ENCODE data around the gene NUP54.

The NUP54 gene

DNA sequence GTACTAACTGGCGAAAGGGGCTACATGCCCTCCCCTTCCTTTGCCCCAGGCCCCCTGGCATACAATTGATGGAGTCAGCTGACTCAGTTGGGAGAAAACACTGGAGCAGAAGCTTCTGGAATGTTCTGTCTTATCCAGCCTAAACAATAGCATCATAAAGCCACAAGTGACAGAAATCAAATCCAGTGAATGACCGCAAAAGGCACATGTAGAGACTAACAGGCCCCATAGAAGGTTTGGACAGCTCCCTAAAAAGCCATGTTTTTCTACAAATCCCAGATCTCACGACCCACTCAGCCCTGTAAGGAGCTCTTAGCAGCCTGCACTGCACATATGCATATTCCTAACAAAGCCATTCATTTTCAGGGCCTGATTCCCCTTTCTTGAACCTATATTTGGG lies 40.4 kb upstream of the NUP54 start:
- ChIA-PET POLR2A (ENCODE audit: low non-redundant PET) (no interaction called here), CTCF (interaction anchor here (1.6 kb wide), 1 partner anchor 9 kb away, joined by 7 read pairs; no protein-coding TSS in a partner anchor)
- no peak overlapping the region for H3K27ac ChIP-seq
- no peak for DNase-seq (ENCODE audit: low spot score)
- TF ChIP-seq, protein P1, sequence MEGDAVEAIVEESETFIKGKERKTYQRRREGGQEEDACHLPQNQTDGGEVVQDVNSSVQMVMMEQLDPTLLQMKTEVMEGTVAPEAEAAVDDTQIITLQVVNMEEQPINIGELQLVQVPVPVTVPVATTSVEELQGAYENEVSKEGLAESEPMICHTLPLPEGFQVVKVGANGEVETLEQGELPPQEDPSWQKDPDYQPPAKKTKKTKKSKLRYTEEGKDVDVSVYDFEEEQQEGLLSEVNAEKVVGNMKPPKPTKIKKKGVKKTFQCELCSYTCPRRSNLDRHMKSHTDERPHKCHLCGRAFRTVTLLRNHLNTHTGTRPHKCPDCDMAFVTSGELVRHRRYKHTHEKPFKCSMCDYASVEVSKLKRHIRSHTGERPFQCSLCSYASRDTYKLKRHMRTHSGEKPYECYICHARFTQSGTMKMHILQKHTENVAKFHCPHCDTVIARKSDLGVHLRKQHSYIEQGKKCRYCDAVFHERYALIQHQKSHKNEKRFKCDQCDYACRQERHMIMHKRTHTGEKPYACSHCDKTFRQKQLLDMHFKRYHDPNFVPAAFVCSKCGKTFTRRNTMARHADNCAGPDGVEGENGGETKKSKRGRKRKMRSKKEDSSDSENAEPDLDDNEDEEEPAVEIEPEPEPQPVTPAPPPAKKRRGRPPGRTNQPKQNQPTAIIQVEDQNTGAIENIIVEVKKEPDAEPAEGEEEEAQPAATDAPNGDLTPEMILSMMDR (conservative IDR thresholded peaks at IDR 0.05; ENCODE audit: low read depth) = no peak

DNA sequence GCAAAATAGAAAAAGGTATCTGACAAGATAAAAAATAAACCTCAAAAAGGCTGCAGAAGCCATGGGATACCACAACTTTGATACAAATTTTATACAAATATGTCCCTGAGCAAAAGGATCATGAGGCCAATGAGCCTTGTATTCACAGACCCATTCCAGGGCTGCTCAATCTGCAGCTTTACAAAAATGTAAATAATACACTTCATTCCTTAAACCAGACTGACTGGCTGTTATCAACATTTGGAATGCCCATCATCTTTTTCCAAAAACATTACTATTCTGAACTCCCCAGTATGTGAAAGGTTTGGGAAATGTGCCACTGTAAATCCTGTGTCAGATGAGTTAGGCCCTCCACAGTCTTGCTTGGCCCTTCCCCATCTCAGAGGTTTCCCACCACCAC lies 40.0 kb upstream of the NUP54 start:
- ChIA-PET CTCF (interaction anchor here (1.6 kb wide), 1 partner anchor 9 kb away, joined by 7 read pairs; no protein-coding TSS in a partner anchor), POLR2A (ENCODE audit: low non-redundant PET) (no interaction called here)
- no peak for DNase-seq (ENCODE audit: low spot score)
- H3K27ac ChIP-seq = no peak overlapping the region
- TF ChIP-seq, protein P1 (conservative IDR thresholded peaks at IDR 0.05; ENCODE audit: low read depth) = no peak

- H3K27ac ChIP-seq = no peak overlapping the region
- POLR2A ChIA-PET (ENCODE audit: low non-redundant PET) = no interaction called here
- CTCF ChIA-PET = interaction anchor here (0.5 kb wide), 1 partner anchor 165 kb away, joined by 5 read pairs; no protein-coding TSS in a partner anchor
- no peak for DNase-seq (ENCODE audit: low spot score)
- TF ChIP-seq, protein P1 (conservative IDR thresholded peaks at IDR 0.05; ENCODE audit: low read depth) = no peak
Measured at GRCh38 chr4:76187152-76187551, 39.0 kb upstream of the NUP54 start.

DNA sequence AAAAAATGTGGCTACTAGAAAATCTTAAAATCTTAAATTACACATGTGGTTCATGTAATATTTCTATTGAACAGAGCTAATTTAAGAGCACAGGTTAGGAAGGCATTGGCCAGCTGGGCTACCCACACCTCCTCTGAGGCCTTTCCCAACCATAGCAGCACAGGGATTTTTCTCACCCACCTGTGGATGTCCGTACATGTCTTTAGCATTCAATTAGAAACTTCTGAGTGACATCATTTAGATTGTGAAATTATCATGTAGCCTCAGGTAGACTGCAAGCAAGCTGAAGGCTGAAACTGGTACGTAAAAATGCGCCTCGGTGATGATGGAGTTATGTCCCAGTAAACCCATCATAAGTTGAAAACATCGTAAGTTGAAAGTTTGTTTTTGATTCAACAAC lies 34.3 kb upstream of the NUP54 start:
- TF ChIP-seq, protein P1 (conservative IDR thresholded peaks at IDR 0.05; ENCODE audit: low read depth) = no peak
- ChIA-PET POLR2A (ENCODE audit: low non-redundant PET) (no interaction called here), CTCF (interaction anchor here (0.7 kb wide), 1 partner anchor 234 kb away, joined by 3 read pairs; no protein-coding TSS in a partner anchor)
- no peak overlapping the region for H3K27ac ChIP-seq
- peak; percentile 38 for DNase-seq (ENCODE audit: low spot score)

GRCh38 chr4:76179398-76180318 lies 31.5 kb upstream of the NUP54 start:
- DNase-seq (ENCODE audit: low spot score) = peak; percentile 87
- TF ChIP-seq, protein P1 (conservative IDR thresholded peaks at IDR 0.05; ENCODE audit: low read depth) = peak; percentile 86
- POLR2A ChIA-PET (ENCODE audit: low non-redundant PET) = no interaction called here
- CTCF ChIA-PET = interaction anchor here (0.5 to 2.1 kb wide), 34 partner anchors 9 to 1108 kb away, joined by 3 to 16 read pairs (median 4); partner anchors contain the start of genes CCDC158, FAM47E and STBD1
- H3K27ac ChIP-seq = no peak overlapping the region

GRCh38 chr4:76178296-76178695 lies 30.1 kb upstream of the NUP54 start:
- H3K27ac ChIP-seq = no peak overlapping the region
- DNase-seq (ENCODE audit: low spot score) = no peak
- CTCF ChIA-PET = interaction anchor here (0.7 to 1.9 kb wide), 3 partner anchors 10 to 197 kb away, joined by 3 to 7 read pairs (median 5); no protein-coding TSS in a partner anchor
- TF ChIP-seq, protein P1 (conservative IDR thresholded peaks at IDR 0.05; ENCODE audit: low read depth) = no peak
- POLR2A ChIA-PET (ENCODE audit: low non-redundant PET) = no interaction called here
